ENCODE measurements around the gene THBS4. TPM values are rescaled to one million over a fixed set of nuclear protein-coding genes. Genes with fewer than 3 reads are reported as not detected.
"Not testable (repeated sequence)": the region's sequence is repeated elsewhere in the genome, so short reads cannot be mapped to it uniquely, and the experiment has no call there.

The THBS4 gene
- total and polyA plus RNA-seq, 8 donors, result 3.7 to 56.8 (median 8.6) TPM

DNA sequence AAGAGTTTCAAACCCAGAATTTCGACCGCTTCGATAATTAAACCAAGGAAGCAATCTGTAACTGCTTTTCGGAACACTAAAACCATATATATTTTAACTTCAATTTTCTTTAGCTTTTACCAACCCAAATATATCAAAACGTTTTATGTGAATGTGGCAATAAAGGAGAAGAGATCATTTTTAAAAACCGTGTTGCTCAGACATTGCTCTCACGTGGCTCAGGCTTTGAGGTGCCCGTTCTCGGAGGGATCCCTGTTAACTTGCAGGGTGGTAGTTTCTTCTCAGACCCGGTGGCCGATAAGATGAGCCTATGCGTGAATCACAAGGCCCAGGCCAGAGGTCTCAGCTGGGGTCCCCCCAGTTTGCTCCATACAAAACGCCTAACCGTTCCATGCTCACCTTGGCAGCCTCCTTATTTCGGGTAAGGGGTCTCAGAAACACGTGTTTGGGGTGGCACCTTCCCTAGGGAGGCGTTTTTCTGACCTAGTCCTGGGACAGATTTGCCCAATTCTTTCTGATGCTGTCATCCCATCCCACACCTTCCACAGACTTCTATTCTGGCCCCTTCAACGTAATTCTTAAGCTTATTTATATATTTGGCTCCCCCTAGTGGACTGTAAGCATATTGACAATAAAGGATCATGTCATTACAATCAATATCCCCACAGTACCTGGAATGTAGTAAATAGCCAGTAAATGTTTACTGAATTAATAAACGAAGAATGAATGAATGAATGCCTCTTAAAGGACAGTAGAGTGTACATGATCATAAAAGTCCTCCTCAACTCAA lies 48.1 kb downstream of the THBS4 start:
- 41 to 45% methylated on average over 19 of the region's 19 CpGs for WGBS, 2 donors
- H3K4me3 ChIP-seq, result peak overlapping the region in 2 of 4 donors; percentile 1 to 19
- FAIRE-seq, result peak; percentile 88

DNA sequence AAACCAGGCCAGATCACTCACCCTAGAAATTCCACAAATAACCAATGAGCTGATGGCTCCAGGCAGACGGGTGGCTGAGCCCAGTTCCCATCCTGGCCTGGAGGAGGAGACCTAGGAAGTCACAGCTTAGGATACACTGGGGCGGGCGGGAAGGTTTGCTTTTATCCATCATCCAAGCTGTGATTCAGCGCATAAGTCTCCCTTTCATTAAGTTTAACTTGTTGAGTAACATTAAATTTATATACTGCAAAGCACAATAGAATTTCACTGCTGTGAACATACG lies 55.7 kb downstream of the THBS4 start:
- Histone ChIP-seq H3K4me3 (no peak overlapping the region), H3K4me1 (no peaks in the 10 kb centered on the region), H3K27ac (no peak overlapping the region), H3K27me3 (no peaks in the 10 kb centered on the region), H3K36me3 (no peaks in the 10 kb centered on the region), H3K9me3 (no peaks in the 10 kb centered on the region)
- 89 to 94% methylated on average over 5 of the region's 5 CpGs for WGBS, 2 donors
- FAIRE-seq, result no peak
- no peak for DNase-seq
- ATAC-seq, result no peak
- TF ChIP-seq, protein P1, sequence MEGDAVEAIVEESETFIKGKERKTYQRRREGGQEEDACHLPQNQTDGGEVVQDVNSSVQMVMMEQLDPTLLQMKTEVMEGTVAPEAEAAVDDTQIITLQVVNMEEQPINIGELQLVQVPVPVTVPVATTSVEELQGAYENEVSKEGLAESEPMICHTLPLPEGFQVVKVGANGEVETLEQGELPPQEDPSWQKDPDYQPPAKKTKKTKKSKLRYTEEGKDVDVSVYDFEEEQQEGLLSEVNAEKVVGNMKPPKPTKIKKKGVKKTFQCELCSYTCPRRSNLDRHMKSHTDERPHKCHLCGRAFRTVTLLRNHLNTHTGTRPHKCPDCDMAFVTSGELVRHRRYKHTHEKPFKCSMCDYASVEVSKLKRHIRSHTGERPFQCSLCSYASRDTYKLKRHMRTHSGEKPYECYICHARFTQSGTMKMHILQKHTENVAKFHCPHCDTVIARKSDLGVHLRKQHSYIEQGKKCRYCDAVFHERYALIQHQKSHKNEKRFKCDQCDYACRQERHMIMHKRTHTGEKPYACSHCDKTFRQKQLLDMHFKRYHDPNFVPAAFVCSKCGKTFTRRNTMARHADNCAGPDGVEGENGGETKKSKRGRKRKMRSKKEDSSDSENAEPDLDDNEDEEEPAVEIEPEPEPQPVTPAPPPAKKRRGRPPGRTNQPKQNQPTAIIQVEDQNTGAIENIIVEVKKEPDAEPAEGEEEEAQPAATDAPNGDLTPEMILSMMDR (IDR thresholded peaks at IDR 0.05), result no peak
- intact Hi-C loops (cut with DNase I), result loop anchor here in 2 of 3 donors (5.0 to 10.0 kb wide), 3 partner anchors 84 to 216 kb away; no protein-coding TSS in a partner anchor

More for the DNA sequence above, 48.1 kb downstream of the THBS4 start:
- DNase-seq (peak in 1 of 6 donors; percentile 13), ATAC-seq (peak; percentile 82 to 92 (median 90))
- peaks cover 0 to 5% (median 0%) of the 10 kb centered on the region in 3 donors for H3K4me1 ChIP-seq
- TF ChIP-seq, protein P1 (IDR thresholded peaks at IDR 0.05), result peak; percentile 56 to 82 (median 70)
- no peaks in the 10 kb centered on the region for H3K36me3 ChIP-seq
- peak overlapping the region in 1 of 4 donors; percentile 6 for H3K27ac ChIP-seq
- H3K27me3 ChIP-seq, result no peaks in the 10 kb centered on the region
- intact Hi-C loops (cut with DNase I), result no loop called here
- no peaks in the 10 kb centered on the region for H3K9me3 ChIP-seq

DNA sequence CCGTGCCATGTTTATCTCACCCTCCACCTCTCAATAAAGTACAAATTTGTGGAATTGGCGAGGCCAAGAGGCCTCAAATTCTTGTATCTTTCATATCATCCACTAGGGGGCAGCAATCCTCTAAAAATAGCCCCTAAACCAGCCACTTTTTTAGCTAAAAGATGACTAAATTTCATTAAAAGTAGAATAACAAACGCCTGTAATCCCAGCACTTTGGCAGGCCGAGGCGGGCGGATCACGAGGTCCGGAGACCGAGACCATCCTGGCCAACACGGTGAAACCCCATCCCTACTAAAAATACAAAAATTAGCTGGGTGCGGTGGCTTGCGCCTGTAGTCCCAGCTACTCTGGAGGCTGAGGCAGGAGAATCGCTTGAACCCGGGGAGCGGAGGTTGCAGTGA lies 56.6 kb downstream of the THBS4 start:
- not testable (repeated sequence) for H3K4me3 ChIP-seq, H3K9me3 ChIP-seq, H3K27me3 ChIP-seq, FAIRE-seq, H3K36me3 ChIP-seq, H3K4me1 ChIP-seq, H3K27ac ChIP-seq
- DNase-seq (peak in 2 of 6 donors; percentile 6 to 28), ATAC-seq (peak; percentile 76 to 84 (median 80))
- TF ChIP-seq, protein P1 (IDR thresholded peaks at IDR 0.05), result peak; percentile 63 to 78 (median 70)
- 23 to 28% methylated on average over 15 of the region's 15 CpGs for WGBS, 2 donors
- intact Hi-C loops (cut with DNase I), result loop anchor here in 2 of 3 donors (5.0 to 10.0 kb wide), 3 partner anchors 83 to 216 kb away; no protein-coding TSS in a partner anchor

DNA sequence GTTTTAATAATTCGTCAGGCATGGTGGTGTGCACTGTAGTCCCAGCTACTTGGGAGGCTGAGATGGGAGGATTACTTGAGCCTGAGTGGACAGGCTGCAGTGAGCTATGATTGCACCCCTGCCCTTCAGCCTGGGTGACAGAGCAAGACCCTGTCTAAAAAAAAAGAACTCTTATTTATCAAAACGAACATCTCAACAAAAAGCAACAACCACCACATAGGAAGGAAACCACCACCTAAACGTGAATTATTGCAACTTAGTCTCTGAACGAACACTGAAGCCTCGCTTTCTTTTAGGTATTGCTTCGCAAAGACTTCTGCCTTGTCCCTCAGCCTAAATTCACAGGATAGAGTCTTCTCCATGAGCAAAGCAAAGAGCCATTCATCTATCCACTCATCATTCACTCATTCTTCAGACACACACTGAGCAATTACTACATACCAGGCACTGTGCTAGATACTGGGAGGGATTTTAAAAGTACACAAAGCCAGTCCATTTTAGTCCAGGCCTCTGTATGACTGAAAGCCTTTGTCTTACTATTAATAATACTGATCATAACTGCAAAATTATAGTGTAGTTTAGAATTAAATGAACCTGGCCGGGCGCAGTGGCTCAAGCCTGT lies 57.4 kb downstream of the THBS4 start:
- ATAC-seq (peak in 1 of 4 donors; percentile 11), FAIRE-seq (no peak), DNase-seq (no peak)
- no peaks in the 10 kb centered on the region for H3K27me3 ChIP-seq
- 86 to 87% methylated on average over 8 of the region's 8 CpGs for WGBS, 2 donors
- no peaks in the 10 kb centered on the region for H3K4me1 ChIP-seq
- no peak overlapping the region for H3K27ac ChIP-seq
- no peaks in the 10 kb centered on the region for H3K9me3 ChIP-seq
- no peak overlapping the region for H3K4me3 ChIP-seq
- no peaks in the 10 kb centered on the region for H3K36me3 ChIP-seq
- intact Hi-C loops (cut with DNase I), result loop anchor here in 2 of 3 donors (5.0 to 10.0 kb wide), 3 partner anchors 82 to 215 kb away; no protein-coding TSS in a partner anchor
- TF ChIP-seq, protein P1 (IDR thresholded peaks at IDR 0.05), result no peak
